Neural cell (in vitro differentiated cells): Measurements from ENCODE around the gene LRSAM1. TPM values are rescaled to one million over a fixed set of nuclear protein-coding genes. Genes with fewer than 3 reads are reported as not detected.
"Not testable (repeated sequence)": the region's sequence is repeated elsewhere in the genome, so short reads cannot be mapped to it uniquely, and the experiment has no call there.

Experiments used
- H2AFZ ChIP-seq: fragments of 200-600, 300-800 bp; sonication (generic), shearing (Covaris generic); 2 replicates; pipeline ENCODE4 v1.6.0; 2014; ENCODE audit warnings: low read depth, mild to moderate bottlenecking, antibody characterized with exemption, low read length, moderate library complexity
- H3F3A ChIP-seq: fragments of 200-600 bp; shearing (Covaris generic); 2 replicates; pipeline ENCODE4 v1.6.1; 2016; ENCODE audit warnings: mild to moderate bottlenecking, moderate library complexity, mixed read lengths, antibody characterized with exemption, low read length; ENCODE audit not compliant: insufficient read depth, poor library complexity, severe bottlenecking
- H3K27ac ChIP-seq: fragments of 200-600, 300-800 bp; sonication (generic), shearing (Covaris generic); 2 replicates; pipeline ENCODE4 v1.5.1; 2014; ENCODE audit warnings: mild to moderate bottlenecking, low read length, moderate library complexity
- H3K27me3 ChIP-seq: fragments of 300-800, 200-600 bp; sonication (generic), shearing (Covaris generic); 2 replicates; pipeline ENCODE4 v1.6.0; 2014; ENCODE audit warnings: mild to moderate bottlenecking, low read depth, low read length, moderate library complexity; ENCODE audit not compliant: insufficient read depth
- H3K36me3 ChIP-seq: fragments of 300-800, 200-600 bp; sonication (generic), shearing (Covaris generic); 2 replicates; pipeline ENCODE4 v1.5.1; 2014; ENCODE audit warnings: mild to moderate bottlenecking, antibody characterized with exemption, low read length, moderate library complexity; ENCODE audit not compliant: insufficient read depth
- H3K4me2 ChIP-seq: fragments of 300-800, 200-600 bp; sonication (generic), shearing (Covaris generic); 2 replicates; pipeline ENCODE4 v1.6.0; 2014; ENCODE audit warnings: mild to moderate bottlenecking, low read length
- H3K4me3 ChIP-seq: fragments of 300-800, 200-600 bp; sonication (generic), shearing (Covaris generic); 2 replicates; pipeline ENCODE4 v1.5.1; 2014; ENCODE audit warnings: mild to moderate bottlenecking, low read length, moderate library complexity
- H3K79me2 ChIP-seq: fragments of 200-600 bp; shearing (Covaris generic); replicated peaks from 2 replicates; pipeline ENCODE4 v1.6.0; 2014; ENCODE audit warnings: mild to moderate bottlenecking, low read length, moderate library complexity; ENCODE audit not compliant: insufficient read depth
- H3K9ac ChIP-seq: fragments of 300-800, 200-600 bp; sonication (generic), shearing (Covaris generic); 2 replicates; pipeline ENCODE4 v1.6.1; 2016; ENCODE audit warnings: mild to moderate bottlenecking, low read length, mixed read lengths
- H3K9me2 ChIP-seq: fragments of 200-600 bp; shearing (Covaris generic); 2 replicates; pipeline ENCODE4 v1.6.1; 2016; ENCODE audit warnings: mild to moderate bottlenecking, low read length, mixed read lengths; ENCODE audit not compliant: insufficient read depth
- H3K9me3 ChIP-seq: fragments of 200-600, 300-800 bp; sonication (generic), shearing (Covaris generic); 2 replicates; pipeline ENCODE4 v1.6.1; 2016; ENCODE audit warnings: mild to moderate bottlenecking, mixed run types, low read length, moderate library complexity, mixed read lengths
- H4K20me1 ChIP-seq: fragments of 200-600 bp; shearing (Covaris generic); 2 replicates; pipeline ENCODE4 v1.6.1; 2016; ENCODE audit warnings: mild to moderate bottlenecking, mixed run types; ENCODE audit not compliant: insufficient read depth
- CTCF ChIP-seq: fragments of 450-650 bp; IDR thresholded peaks from 2 replicates; pipeline ENCODE4 v1.5.1; 2014; ENCODE audit warnings: antibody characterized with exemption, mild to moderate bottlenecking, moderate library complexity; ENCODE audit not compliant: poor library complexity, severe bottlenecking
- EP300 ChIP-seq: fragments of 450-650 bp; conservative IDR thresholded peaks from 2 replicates; pipeline ENCODE4 v1.6.1; 2014; ENCODE audit warnings: antibody characterized with exemption, mild to moderate bottlenecking, moderate library complexity; ENCODE audit not compliant: poor library complexity, severe bottlenecking
- EZH2 ChIP-seq: fragments of 200-600, 300-800 bp; shearing (Covaris generic), sonication (generic); IDR thresholded peaks from 2 replicates; pipeline ENCODE4 v1.6.1; 2014; ENCODE audit warnings: antibody characterized with exemption, low read length, borderline replicate concordance, mild to moderate bottlenecking; ENCODE audit not compliant: insufficient read depth, poor library complexity, severe bottlenecking
- MXI1 ChIP-seq: fragments of 450-650 bp; conservative IDR thresholded peaks from 2 replicates; pipeline ENCODE4 v1.6.1; 2014; ENCODE audit warnings: antibody characterized with exemption, mild to moderate bottlenecking; ENCODE audit not compliant: poor library complexity, severe bottlenecking
- POLR2AphosphoS5 ChIP-seq: IDR thresholded peaks from 2 replicates; pipeline ENCODE4 v1.6.1; 2012
- RAD21 ChIP-seq: fragments of 450-650 bp; conservative IDR thresholded peaks from 2 replicates; pipeline ENCODE4 v1.6.1; 2014; ENCODE audit warnings: antibody characterized with exemption, mild to moderate bottlenecking, moderate library complexity
- REST ChIP-seq: IDR thresholded peaks from 2 replicates; pipeline ENCODE4 v1.6.1; 2012; ENCODE audit warnings: borderline replicate concordance
- SMC3 ChIP-seq: fragments of 450-650 bp; conservative IDR thresholded peaks from 2 replicates; pipeline ENCODE4 v1.6.1; 2014; ENCODE audit warnings: antibody characterized with exemption, mild to moderate bottlenecking, moderate library complexity; ENCODE audit not compliant: poor library complexity
- TAF1 ChIP-seq: IDR thresholded peaks from 2 replicates; pipeline ENCODE4 v1.6.1; 2012; ENCODE audit warnings: low read depth
- polyA plus RNA-seq: library from polyadenylated mRNA; depleted of rRNA; stranded (reverse); fragments of >200 nt; gene quantifications from 2 replicates; pipeline ENCODE4 v1.2.3, GENCODE V29; 2014

Gene LRSAM1
- polyA plus RNA-seq, 1 donor from 2014 or later: 21.6 TPM

- no peak overlapping the region for H2AFZ ChIP-seq
- no peak overlapping the region for H3K4me3 ChIP-seq
- no peak overlapping the region for H3K9ac ChIP-seq
- TF ChIP-seq MXI1 (no peak), EP300 (no peak), CTCF (no peak), EZH2 (no peak), POLR2AphosphoS5 (no peak), SMC3 (no peak), REST (no peak), TAF1 (no peak), RAD21 (no peak)
- no peaks in the 10 kb centered on the region for H3K36me3 ChIP-seq
- H3K79me2 ChIP-seq: no peaks in the 10 kb centered on the region
- H3K9me2 ChIP-seq: no peaks in the 10 kb centered on the region
- H4K20me1 ChIP-seq: no peaks in the 10 kb centered on the region
- no peaks in the 10 kb centered on the region for H3K9me3 ChIP-seq
- no peak overlapping the region for H3K4me2 ChIP-seq
- H3F3A ChIP-seq: no peaks in the 10 kb centered on the region
- no peak overlapping the region for H3K27ac ChIP-seq
- H3K27me3 ChIP-seq: no peaks in the 10 kb centered on the region
Measured at GRCh38 chr9:127463911-127464310, 12.6 kb downstream of the LRSAM1 start.

- not testable (repeated sequence) for H3K36me3 ChIP-seq, H2AFZ ChIP-seq, H3K27me3 ChIP-seq, H3F3A ChIP-seq, H3K4me3 ChIP-seq, H4K20me1 ChIP-seq, H3K4me2 ChIP-seq, H3K9ac ChIP-seq, H3K27ac ChIP-seq, H3K79me2 ChIP-seq, H3K9me3 ChIP-seq, H3K9me2 ChIP-seq
Measured at GRCh38 chr9:127466407-127466917, 15.2 kb downstream of the LRSAM1 start.

- no peaks in the 10 kb centered on the region for H3K36me3 ChIP-seq
- TF ChIP-seq RAD21 (no peak), EZH2 (no peak), MXI1 (no peak), CTCF (no peak), POLR2AphosphoS5 (no peak), EP300 (no peak), SMC3 (no peak), REST (no peak), TAF1 (no peak)
- no peaks in the 10 kb centered on the region for H3K27me3 ChIP-seq
- H3K9me3 ChIP-seq: no peaks in the 10 kb centered on the region
- H2AFZ ChIP-seq: no peak overlapping the region
- H3K9ac ChIP-seq: no peak overlapping the region
- no peaks in the 10 kb centered on the region for H4K20me1 ChIP-seq
- H3K9me2 ChIP-seq: no peaks in the 10 kb centered on the region
- H3K4me2 ChIP-seq: no peak overlapping the region
- H3F3A ChIP-seq: no peaks in the 10 kb centered on the region
- no peak overlapping the region for H3K27ac ChIP-seq
- H3K4me3 ChIP-seq: no peak overlapping the region
- no peaks in the 10 kb centered on the region for H3K79me2 ChIP-seq
Measured at GRCh38 chr9:127467621-127468020, 16.3 kb downstream of the LRSAM1 start.
